ENCODE results near the gene BDH1.
"Not testable (repeated sequence)": the region's sequence is repeated elsewhere in the genome, so short reads cannot be mapped to it uniquely, and the experiment has no call there.

The BDH1 gene, protein sequence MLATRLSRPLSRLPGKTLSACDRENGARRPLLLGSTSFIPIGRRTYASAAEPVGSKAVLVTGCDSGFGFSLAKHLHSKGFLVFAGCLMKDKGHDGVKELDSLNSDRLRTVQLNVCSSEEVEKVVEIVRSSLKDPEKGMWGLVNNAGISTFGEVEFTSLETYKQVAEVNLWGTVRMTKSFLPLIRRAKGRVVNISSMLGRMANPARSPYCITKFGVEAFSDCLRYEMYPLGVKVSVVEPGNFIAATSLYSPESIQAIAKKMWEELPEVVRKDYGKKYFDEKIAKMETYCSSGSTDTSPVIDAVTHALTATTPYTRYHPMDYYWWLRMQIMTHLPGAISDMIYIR

DNA sequence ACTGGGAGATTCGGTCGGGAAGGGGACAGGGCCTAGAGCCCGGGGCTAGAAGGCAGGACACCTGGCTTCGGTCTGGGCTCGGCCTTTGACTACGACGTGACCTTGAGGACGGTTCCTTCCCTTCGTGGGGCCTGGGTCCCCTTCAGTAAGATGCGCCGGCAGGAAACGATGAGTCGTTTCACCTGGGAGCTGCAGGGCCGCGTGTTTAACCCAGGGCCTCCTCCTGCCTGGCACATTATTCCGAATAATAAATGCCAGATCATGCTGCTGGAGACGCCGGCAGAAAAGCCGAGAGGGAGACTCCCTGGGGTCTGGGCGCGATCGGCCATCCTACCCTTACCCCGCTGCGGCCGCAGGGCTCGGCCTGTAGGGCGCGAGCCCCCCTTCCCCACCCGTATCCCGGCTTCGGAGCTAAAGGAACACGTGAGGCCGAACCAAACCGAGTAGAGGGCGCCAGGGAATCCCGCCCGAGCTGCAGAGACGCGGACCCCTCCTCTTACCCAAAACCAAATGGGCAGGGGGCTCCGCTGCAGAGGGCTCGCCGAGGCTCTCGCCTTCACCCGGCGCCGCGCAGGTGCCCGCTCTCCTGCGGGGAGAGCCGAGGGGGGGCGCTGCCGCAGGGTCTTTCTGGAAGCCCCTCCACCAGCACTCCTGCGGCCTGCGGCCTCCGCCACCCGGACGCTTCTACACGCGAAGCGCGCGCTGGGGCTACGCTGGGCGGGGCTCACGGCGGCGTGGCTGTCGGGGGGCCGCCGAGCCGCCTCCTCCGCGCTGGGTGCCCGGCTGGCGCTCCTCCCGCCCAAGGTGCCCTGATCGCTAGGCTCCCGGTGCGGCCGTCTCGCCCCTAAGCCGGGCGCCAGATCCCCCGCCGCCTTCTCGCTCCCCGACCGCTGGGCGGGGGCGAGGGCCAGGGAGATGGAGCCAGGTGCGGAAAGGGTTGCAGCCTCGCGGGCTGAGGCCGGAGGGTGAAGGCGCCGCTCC is at the start of gene BDH1:
BDH1 (minus strand) TSS at position 688 of the 981 bp plus-strand sequence. CDS start 9,525 bp downstream, outside the sequence.
- no peak for DNase-seq

DNA sequence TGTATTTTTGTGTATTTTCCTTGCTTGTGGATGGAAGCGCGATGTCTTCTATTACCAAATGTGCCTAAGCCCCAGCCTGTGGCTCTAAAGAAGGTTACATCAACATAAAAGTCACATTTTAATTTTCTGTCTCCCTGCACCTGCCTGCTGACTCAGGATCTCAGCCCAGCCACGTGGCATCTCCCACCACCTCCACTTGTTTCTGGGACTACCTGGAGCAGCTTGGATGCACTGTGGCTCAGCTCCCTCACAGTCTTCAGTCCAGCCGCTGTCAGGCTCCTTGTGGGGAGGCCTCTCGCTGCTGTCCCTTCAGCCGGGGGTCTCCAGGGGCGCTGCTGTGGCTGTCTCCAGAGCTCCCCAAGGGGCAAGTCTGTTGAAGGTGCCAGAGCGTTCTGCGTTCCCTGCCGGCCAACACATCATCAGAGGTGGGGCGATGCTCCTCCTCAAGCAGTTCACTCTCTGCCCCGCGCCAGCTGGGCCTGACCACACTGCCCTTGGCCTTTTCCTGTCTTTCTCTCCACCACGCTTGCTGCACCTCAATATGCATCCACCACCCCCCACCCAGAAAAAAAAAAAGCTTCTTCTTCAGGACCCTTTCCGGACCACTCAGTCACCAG is 47.7 kb upstream of the BDH1 start:
- DNase-seq = no peak

DNA sequence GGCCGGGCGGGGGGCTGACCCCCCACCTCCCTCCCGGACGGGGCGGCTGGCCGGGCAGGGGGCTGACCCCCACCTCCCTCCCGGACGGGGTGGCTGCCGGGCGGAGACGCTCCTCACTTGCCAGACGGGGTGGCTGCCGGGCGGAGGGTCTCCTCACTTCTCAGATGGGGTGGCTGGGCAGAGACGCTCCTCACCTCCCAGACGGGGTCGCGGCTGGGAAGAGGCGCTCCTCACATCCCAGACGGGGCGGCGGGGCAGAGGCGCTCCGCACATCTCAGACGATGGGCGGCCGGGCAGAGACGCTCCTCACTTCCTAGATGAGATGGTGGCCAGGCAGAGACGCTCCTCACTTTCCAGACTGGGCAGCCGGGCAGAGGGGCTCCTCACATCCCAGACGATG is 46.6 kb upstream of the BDH1 start:
- not testable (repeated sequence) for DNase-seq

DNA sequence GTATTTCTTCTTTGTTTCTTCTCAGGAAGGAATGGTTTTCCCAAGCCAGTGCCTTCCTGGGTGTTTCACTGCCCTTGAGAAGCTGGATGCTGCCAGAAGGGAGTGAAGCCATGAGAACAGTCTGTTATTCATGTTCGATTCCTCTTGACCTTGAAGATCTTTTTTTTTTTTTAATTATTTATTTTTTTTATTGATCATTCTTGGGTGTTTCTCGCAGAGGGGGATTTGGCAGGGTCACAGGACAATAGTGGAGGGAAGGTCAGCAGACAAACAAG is 45.7 kb upstream of the BDH1 start:
- not testable (repeated sequence) for DNase-seq

DNA sequence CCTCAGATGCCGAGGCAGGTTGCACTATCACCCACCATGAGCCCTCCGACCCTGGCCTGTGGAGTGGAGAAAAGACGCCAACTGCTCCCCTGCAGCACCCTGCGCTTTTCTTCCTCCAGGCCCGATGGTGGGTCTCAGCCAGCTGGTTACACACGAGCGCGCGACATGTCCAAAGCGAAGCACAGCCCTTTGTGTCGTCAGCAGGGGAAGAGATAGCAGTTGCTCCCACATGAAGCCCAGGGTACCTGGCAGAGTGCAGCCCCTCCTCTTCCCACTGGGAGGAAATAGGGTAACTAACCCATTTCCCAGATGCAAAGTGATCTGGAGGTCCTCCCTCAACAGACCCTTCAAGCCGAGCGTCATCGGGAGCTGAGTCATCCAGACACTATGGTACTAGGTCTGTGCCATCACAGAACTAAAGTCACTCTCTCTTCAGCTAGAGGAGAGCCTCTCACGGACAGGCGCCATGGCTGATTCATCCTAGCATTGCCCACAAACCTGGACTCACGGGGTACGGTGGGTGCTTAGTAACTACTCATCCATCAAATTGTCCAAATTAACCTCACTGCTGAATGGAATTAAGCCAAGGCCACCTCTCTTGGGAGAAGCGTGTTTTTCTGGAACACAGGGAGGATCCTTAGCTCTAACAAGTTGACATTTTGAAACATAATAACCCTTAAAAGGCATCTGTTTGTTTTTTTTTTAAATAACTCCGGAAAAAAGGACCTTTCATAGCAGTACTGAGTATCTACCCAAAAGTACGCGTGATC is 45.2 kb upstream of the BDH1 start:
- DNase-seq = no peak

DNA sequence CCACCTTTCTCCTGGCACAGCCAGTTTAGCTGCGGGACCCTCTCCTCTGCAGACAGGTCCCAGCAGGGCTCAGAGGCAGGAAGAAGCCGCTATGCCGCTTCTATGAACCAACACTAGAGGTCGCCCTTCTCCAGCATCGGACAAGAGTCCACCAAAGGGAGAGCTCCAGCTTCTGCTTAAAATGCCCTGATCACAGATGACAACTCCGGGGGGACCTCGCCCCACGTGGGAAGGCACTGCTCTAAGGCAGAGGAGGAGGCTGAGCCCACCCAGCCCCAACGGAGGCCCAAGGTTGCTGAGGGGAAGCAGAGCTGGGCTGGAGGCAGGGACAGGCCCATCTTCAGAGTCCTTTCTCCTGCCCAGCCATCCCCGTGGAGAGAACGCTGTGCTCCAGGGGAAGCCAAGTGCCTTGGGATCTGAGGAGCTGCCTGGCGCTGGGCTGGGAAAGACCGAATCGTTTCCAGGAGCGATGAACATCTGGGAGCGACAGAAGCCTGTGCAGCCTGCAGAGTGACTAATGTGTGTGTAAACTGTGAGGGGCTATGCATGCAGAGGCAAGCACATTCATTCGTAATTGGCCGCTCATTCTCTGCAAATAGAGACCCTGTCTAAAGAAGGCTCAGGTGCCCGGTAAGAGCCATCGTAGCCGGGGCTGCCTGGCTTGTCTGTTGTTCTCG is 43.5 kb upstream of the BDH1 start:
- DNase-seq = peak; percentile 36

DNA sequence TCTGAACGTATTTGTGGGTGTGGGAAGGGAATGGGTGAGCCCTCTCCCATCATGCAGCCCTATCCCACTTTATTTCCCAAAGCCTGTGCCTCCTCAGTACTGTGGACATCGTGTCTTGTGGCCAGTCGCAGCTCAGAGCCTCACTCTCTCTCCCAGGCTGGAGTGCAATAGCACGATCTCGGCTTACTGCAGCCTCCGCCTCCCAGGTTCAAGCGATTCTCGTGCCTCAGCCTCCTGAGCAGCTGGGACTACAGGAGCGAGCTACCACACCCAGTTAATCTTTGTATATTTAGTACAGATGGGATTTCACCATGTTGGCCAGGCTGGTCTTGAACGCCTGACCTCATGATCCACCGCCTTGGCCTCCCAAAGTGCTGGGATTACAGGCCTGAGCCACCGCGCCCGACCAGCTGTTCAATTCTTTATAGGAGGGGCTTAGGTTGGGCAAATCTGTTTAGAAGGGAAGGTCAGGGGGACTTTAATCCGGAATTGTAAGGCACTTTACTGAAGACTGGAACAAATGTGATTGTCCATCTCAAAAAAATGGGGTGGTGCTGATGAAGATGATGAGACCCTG is 42.7 kb upstream of the BDH1 start:
- DNase-seq = no peak

DNA sequence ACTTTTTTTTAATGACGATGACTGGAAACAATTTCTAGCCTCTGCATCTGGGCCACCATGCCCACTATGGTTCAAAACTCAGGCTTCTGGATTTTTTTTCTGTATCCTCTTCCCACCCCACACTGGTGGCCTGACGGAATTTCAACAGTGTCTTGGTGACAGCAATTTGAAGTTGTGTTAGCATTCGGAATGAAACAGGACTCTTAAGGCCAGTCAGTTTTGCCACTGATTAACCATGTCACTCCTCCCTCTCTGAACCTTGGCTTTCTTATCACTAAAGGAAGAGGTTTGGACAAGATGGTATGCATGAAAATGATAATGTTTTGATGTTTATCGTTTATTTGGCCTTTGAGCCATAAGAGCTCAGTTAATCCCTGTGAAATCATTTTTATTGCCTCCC is 41.6 kb upstream of the BDH1 start:
- no peak for DNase-seq

DNA sequence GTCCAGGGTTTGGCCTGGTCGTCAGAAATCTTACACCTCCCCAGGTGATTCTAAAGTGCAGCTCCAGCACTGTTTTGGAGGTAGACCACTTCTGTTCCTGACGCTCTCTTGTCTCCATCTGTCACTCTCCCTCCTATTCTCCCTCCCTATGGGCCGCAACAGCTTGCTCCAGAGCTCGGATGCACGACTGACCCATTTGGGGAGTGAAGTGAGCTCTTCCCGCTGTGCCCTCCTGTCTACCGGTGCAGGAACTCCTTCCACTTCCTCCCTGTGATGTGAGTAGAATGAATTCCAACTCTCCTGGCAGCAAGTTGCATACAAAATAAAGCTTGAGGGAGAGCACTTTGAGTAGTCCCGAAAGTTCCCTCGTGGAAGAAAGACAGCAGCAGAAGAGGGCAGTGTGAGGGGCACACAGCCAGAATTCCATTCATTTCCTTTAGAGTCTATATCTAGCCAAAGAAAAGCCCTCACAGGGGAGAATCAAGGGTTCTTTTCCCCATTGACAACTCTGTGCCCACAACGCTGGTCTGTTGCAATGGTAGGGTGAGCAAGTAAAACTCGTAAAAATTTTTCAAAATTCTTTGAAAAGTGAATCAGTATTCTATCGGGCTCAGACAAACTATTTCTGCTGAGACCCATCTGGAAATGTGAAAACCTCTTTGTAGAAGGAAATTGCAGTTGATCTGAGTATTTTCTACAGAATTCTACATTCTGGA is 39.9 kb upstream of the BDH1 start:
- DNase-seq = no peak

DNA sequence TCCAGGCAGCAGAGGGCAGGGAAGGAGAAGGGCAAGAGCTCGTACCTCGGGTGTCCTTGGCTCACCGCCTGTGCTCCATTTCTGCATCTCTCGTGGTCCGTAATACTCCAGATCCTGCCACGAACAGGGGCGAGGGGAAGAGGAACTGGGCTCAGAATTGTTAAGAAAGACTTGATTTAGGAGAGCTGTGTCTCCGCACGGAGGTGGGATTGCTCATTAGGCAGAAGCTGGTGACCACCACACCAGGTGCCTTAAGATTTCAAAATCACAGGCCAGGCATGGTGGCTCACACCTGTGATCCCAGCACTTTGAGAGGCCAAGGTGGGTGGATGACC is 37.2 kb upstream of the BDH1 start:
- DNase-seq = no peak

DNA sequence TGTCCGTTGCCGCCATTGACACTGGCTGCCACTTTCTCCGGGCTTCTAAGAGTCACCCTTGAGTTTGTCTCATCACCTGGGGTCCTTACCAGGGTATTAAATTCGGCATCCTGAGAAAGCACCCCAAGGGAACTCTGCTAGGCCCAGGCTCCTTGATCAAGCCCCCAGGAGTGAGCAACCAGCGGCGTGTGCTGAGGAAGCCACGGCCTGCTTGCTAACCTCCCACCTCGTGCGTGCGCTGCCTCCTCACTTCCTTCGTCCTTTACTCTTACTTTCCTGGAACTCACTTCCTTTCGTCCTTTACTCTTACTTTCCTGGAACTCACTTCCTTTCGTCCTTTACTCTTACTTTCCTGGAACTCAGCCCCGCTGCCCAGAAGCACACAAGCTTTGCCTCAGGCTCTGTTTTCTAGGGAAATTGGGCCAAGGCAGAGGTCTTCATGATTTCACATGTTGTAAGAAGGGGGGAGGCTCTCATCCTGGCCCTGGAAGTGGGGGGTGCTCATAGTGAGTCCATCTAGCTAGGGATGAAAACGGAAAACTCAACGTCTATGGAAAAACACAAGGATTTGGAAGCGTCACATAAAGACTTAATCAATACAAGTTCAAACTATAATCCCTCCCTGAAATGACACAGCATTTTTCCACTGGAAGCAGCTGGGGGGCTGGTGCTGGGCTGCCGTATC is 36.7 kb upstream of the BDH1 start:
- no peak for DNase-seq

DNA sequence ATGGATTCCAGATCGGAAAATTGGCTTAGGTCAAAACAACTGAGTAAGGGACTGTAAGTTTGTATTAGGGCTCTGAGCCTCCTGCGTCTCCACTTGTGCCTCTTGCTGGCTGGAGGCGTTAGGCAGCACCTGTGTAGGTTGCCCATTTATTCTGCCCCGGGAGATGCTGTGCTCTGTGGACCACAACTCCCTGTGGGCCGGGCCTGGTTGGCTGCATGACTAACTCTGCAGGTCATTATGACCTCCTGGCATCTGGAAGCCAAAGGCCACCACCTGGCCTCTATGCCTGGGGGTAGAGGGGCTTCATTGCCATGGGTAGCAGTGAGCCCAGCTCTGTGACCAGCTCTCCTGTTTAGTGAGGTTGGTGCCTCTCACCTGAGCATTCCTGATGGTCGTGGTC is 36.0 kb upstream of the BDH1 start:
- no peak for DNase-seq

DNA sequence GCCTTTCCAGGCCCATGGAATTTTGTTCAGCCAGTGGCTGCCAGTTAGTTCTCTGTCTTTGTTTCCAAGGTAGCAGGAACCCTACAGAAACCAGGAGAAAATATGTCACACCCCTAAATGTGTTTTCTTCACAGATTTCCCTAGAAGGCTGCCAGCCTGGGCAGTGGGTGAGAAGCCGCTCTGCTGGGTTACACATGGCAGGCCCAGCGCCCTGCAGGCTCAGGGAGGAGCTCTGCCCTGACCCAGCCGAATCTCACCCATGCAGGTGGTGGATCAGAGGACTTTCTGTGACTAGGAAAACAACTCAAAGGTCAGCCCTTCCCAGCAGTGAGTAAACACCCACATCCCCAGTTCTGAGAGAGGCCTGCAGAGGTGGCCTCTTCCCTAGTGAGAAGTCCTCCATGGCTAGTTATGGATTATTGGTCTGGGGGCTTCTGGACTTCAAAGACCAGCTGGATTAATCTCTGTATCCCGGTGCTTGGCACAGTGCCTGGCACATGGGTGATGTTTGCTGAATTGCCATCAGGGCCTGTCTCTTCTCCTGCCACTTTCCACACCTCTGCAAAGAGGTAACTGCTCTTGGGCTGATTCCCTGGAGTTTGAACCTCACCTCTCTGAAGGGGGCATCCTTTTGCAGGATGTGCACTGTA is 34.7 kb upstream of the BDH1 start:
- no peak for DNase-seq

DNA sequence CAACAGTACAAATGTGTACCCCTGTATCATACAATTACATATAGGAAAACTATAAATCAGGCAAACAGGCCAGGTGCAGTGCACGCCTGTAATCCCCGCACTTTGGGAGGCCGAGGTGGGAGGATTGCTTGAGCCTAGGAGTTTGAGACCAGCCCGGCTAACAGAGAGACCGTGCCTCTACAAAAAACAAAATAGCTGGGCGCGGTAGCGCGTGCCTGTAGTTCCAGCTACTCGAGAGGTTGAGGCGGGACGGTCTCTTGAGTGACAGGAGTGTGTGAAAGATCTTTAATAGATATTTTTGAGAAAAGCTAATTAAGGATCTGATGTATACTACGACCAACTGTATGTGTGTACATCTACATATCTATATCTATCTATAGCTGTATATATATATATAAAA is 33.8 kb upstream of the BDH1 start:
- DNase-seq = no peak

DNA sequence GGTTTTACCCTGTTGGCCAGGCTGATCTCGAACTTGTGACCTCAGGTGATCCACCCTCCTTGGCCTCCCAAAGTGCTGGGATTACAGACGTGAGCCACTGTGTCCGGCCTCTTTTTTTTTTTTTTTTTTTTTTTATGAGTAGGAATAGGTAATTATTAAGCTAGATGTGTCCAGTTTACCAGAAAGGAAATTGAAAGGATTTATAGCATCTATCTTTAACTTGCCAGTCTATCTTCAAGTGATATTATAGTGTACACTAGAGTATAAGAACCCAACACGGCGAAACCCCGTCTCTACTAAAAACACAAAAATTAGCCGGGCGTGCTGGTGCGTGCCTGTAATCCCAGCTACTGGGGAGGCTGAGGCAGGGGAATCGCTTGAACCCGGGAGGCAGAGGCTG is 31.0 kb upstream of the BDH1 start:
- DNase-seq = not testable (repeated sequence)

DNA sequence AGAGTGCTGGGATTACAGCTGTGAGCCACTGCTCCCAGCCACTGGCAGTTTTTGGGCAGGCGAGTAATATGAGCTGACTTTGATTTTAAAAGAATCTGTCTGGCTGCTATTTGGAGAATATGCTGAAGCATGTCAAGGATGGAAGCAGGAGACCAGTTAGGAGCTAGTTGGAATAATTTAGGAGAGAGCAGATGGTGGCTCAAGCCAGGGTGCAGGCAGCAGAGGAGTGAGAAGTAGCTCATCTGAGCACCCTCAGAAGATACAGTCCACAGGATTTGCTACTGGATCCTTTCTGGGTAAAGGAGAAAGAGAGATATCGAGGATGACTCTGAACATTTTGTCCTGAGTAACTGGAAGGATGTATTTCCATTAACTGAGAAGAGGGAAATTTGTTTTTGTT is 30.4 kb upstream of the BDH1 start:
- DNase-seq = no peak

DNA sequence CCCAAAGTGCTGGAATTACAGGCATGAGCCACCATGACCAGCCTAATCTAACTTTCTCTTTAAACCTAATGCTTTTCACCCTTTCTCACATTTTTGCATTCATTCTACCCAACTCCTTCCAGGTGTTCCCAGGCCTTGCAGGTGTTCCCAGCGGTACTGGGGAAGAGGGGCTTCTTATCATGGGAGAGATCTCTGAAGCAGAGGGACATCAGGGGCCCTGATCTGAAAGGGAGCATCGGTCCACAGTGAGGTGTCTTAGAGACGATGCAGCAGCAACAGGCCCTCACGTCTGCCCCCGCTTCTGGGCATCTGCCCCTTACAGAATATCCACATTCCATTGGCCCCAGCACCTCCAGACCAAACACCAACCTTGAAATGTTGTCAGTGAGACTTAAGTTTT is 29.0 kb upstream of the BDH1 start:
- DNase-seq = no peak

DNA sequence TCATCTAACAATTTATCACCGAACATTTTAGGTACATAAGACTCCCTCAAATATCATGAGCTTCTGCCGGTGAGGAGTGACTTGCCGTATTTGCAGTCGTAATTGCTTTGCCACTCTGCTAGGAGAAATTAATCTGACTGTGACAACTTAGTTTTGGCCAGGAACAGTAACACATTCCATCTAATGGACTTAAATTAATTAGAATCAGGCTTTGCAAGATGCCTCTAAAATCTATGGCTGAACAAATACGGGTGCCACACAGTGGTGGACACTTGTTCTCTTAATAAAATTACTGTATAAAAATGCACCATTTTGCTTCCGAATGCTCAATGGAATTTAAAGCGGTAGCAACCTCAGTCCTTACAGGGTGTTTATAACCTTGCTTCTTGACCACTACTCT is 27.6 kb upstream of the BDH1 start:
- DNase-seq = no peak

DNA sequence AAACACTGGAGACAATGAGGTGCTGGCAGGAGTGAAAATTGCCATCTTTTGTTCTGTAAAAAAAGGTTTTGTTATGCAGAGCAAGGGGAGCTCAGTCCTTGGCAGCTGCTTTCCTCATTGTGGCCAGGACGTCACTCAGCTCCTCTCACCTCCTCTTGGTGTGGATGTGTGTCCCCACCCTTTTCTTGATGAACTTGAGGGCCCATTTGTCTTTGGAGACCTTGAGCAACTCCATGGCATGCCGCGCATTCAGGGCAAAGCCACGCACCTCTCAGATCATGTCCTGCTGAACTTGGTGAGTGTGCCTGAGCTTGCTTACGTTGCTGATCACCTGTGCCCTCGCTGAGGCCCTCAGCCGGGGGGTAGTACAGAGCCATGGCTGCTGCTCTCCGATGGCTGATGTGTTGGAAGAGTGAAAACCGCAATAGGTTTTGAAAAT is 24.5 kb upstream of the BDH1 start:
- DNase-seq = no peak

DNA sequence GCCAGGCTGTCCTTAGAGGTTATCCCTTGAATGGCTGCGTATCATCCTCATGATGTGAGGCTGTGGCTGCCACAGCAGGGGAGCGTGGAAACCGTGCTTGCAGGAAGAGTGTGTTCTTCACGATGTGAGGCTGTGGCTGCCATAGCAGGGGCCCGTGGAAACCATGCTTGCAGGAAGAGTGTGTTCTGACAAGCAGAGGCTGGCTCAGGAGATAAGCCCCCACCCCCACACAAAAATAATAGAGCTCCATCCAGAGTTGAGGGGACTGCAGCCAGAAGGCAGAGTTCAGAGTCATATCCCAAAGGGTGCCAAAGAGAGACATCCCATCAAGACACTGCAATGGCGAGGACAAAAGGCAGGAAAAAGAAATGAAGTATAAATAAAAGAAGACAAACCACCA is 22.6 kb upstream of the BDH1 start:
- no peak for DNase-seq

Data from NCI-H226 (cell line).